K562 (cell line): ENCODE results near the gene C11orf86.

Source experiments
- TBP ChIP-seq: optimal IDR thresholded peaks from 2 replicates; pipeline ENCODE3; 2011; ENCODE audit warnings: low read depth, low read length, improper control_type of control experiment
- ZNF143 ChIP-seq: sonication (generic); formaldehyde crosslinking; IDR thresholded peaks from 2 replicates; pipeline ENCODE4 v1.9.0; 2022; ENCODE audit warnings: mild to moderate bottlenecking, missing genetic modification reagents
- TF ChIP-seq, protein P1 (sequence below), 3 experiments: IDR thresholded peaks in 2 of 3; conservative IDR thresholded peaks in 1 of 3; 2 replicates each; pipeline ENCODE4 v1.5.1; 2011 to 2012; ENCODE audit warnings: low read length in 3 of 3, mild to moderate bottlenecking in 3 of 3, control low read depth in 2 of 3, improper control_type of control experiment in 1 of 3, inconsistent platforms in 1 of 3, low read depth in 1 of 3, mixed read lengths in 1 of 3, moderate library complexity in 1 of 3; ENCODE audit not compliant: insufficient read depth in 2 of 3

DNA sequence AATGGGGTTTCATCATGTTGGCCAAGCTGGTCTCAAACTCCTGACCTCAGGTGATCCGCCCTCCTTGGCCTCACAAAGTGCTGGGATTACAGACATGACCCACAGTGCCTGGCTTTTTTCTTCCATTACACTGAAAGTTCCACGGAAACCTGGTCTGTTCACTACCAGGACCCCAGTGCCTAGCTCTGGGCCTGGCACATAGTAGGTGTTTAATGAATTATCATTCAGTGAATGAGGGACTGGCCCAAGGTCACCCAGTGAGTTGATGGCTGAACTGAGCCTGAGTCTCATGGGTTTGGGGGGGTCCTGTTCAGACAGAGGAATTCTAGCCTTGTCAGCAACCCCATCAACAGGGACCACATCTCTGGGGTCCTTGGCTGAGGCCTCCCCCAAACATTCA is 3.1 kb downstream of the C11orf86 start:
- TF ChIP-seq ZNF143 (CRISPR knock-in tag) = no peak
- no peak for TF ChIP-seq TBP
- TF ChIP-seq, protein P1, sequence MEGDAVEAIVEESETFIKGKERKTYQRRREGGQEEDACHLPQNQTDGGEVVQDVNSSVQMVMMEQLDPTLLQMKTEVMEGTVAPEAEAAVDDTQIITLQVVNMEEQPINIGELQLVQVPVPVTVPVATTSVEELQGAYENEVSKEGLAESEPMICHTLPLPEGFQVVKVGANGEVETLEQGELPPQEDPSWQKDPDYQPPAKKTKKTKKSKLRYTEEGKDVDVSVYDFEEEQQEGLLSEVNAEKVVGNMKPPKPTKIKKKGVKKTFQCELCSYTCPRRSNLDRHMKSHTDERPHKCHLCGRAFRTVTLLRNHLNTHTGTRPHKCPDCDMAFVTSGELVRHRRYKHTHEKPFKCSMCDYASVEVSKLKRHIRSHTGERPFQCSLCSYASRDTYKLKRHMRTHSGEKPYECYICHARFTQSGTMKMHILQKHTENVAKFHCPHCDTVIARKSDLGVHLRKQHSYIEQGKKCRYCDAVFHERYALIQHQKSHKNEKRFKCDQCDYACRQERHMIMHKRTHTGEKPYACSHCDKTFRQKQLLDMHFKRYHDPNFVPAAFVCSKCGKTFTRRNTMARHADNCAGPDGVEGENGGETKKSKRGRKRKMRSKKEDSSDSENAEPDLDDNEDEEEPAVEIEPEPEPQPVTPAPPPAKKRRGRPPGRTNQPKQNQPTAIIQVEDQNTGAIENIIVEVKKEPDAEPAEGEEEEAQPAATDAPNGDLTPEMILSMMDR (IDR thresholded peaks at IDR 0.05 in 2 of 3, conservative IDR thresholded peaks at IDR 0.05 in 1 of 3; ENCODE audit: insufficient read depth in 2 of 3, low read depth in 1 of 3, low read length in 3 of 3) = no peak
